Measurements from ENCODE around the gene CAMKK2.
"Not testable (repeated sequence)": the region's sequence is repeated elsewhere in the genome, so short reads cannot be mapped to it uniquely, and the experiment has no call there.

Gene CAMKK2

GRCh38 chr12:121328620-121329019, 32.1 kb upstream of the CAMKK2 start:
- TF ChIP-seq POU2F2 (IDR thresholded peaks at IDR 0.05; ENCODE audit: low read depth, low read length) (no peak), POLR2AphosphoS5 (IDR thresholded peaks at IDR 0.05; ENCODE audit: low read depth, low read length) (no peak), SPI1 (IDR thresholded peaks at IDR 0.05; ENCODE audit: low read depth, low read length) (no peak)
- FAIRE-seq (no peak), DNase-seq (ENCODE audit: insufficient read length, low spot score) (no peak)

- no peak for DNase-seq (ENCODE audit: insufficient read length, low spot score)
- FAIRE-seq, result no peak
Observed at GRCh38 chr12:121326996-121327674, 30.6 kb upstream of the CAMKK2 start.

DNA sequence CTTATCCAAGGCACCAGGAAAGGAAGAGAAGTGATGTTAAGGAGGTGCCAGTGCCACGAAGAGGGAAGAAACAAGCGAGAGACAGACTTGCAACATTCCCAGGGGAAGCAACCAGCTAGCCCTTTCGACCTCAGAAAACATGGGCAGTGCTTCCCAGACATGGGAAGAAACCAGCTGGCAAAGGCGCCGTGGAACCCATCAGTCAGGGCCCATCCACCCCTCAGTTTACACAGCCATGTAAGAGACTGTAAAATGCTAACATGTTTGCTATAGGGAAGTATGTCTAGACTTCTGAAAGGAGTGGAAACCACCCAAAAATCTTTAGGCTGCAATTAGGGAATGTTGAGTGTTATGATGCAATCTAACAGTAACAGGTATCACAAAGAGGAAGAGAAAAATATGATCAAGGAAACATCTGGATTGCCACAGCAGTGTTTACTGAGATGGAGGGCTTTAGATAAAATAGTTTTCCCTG, 29.4 kb upstream of the CAMKK2 start:
- FAIRE-seq (no peak), DNase-seq (ENCODE audit: insufficient read length, low spot score) (no peak)

More at GRCh38 chr12:121326996-121327674, 30.6 kb upstream of the CAMKK2 start:
- TF ChIP-seq SPI1 (IDR thresholded peaks at IDR 0.05; ENCODE audit: low read depth, low read length) (no peak), POLR2A (IDR thresholded peaks at IDR 0.05; ENCODE audit: low read depth, low read length) (no peak), PAX5 (IDR thresholded peaks at IDR 0.05; ENCODE audit: insufficient read depth, low read length, severe bottlenecking) (no peak), TAF1 (IDR thresholded peaks at IDR 0.05; ENCODE audit: low read depth, low read length) (no peak), POU2F2 (IDR thresholded peaks at IDR 0.05; ENCODE audit: low read depth, low read length) (no peak), POLR2AphosphoS5 (IDR thresholded peaks at IDR 0.05; ENCODE audit: low read depth, low read length) (no peak)

GRCh38 chr12:121323908-121324307, 27.4 kb upstream of the CAMKK2 start:
- DNase-seq (ENCODE audit: insufficient read length, low spot score) (no peak), FAIRE-seq (no peak)
- TF ChIP-seq TAF1 (IDR thresholded peaks at IDR 0.05; ENCODE audit: low read depth, low read length) (no peak), SPI1 (IDR thresholded peaks at IDR 0.05; ENCODE audit: low read depth, low read length) (no peak), POLR2AphosphoS5 (IDR thresholded peaks at IDR 0.05; ENCODE audit: low read depth, low read length) (no peak), PAX5 (IDR thresholded peaks at IDR 0.05; ENCODE audit: insufficient read depth, low read length, severe bottlenecking) (no peak), POU2F2 (IDR thresholded peaks at IDR 0.05; ENCODE audit: low read depth, low read length) (no peak), POLR2A (IDR thresholded peaks at IDR 0.05; ENCODE audit: low read depth, low read length) (no peak)

More for the DNA sequence above, 29.4 kb upstream of the CAMKK2 start:
- TF ChIP-seq POLR2A (IDR thresholded peaks at IDR 0.05; ENCODE audit: low read depth, low read length) (no peak), PAX5 (IDR thresholded peaks at IDR 0.05; ENCODE audit: insufficient read depth, low read length, severe bottlenecking) (no peak), SPI1 (IDR thresholded peaks at IDR 0.05; ENCODE audit: low read depth, low read length) (no peak), POU2F2 (IDR thresholded peaks at IDR 0.05; ENCODE audit: low read depth, low read length) (no peak)

DNA sequence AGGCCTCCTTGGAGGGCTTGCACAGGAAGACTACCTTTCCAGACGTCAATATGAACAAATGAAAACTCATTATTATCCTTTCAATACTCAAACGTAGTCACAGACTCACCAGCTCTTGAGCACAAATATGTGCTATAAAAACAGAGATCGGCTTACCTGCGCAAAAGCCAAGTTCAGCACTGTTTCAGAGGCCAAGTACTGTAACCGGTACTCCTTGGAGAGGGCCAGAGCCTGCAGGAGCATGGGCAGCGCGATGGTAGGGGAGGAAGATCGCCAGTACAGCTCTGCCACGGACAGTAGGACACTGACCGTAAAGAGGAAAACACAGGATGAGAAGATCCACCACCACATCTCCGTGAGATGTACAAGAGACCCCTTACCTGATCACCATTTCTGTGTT, 21.6 kb upstream of the CAMKK2 start:
- DNase-seq (ENCODE audit: insufficient read length, low spot score) (no peak), FAIRE-seq (no peak)
- TF ChIP-seq PAX5 (IDR thresholded peaks at IDR 0.05; ENCODE audit: insufficient read depth, low read length, severe bottlenecking), result no peak
- no peak for TF ChIP-seq POU2F2 (IDR thresholded peaks at IDR 0.05; ENCODE audit: low read depth, low read length)
- no peak for TF ChIP-seq TAF1 (IDR thresholded peaks at IDR 0.05; ENCODE audit: low read depth, low read length)
- TF ChIP-seq SPI1 (IDR thresholded peaks at IDR 0.05; ENCODE audit: low read depth, low read length), result no peak
- TF ChIP-seq POLR2A (IDR thresholded peaks at IDR 0.05; ENCODE audit: low read depth, low read length), result no peak
- TF ChIP-seq POLR2AphosphoS5 (IDR thresholded peaks at IDR 0.05; ENCODE audit: low read depth, low read length), result no peak

DNA sequence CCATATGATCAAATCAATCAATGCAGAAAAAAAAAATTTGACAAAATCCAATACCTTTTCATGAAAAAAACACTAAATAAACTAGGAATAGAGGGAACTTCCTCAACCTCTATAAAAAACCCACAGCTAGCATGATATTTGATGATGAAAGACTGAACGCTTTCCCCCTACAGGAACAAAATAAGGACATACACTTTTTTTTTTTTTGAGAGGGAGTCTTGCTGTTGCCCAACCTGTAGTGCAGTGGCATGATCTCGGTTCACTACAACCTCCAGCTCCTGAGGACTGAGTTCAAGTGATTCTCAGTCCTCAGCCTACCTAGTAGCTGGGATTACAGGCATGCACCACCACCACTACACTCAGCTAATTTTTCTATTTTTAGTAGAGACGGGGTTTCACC, 17.9 kb upstream of the CAMKK2 start:
- DNase-seq (ENCODE audit: insufficient read length, low spot score) (no peak), FAIRE-seq (no peak)
- TF ChIP-seq POLR2AphosphoS5 (IDR thresholded peaks at IDR 0.05; ENCODE audit: low read depth, low read length), result no peak
- no peak for TF ChIP-seq PAX5 (IDR thresholded peaks at IDR 0.05; ENCODE audit: insufficient read depth, low read length, severe bottlenecking)
- no peak for TF ChIP-seq TAF1 (IDR thresholded peaks at IDR 0.05; ENCODE audit: low read depth, low read length)
- no peak for TF ChIP-seq SPI1 (IDR thresholded peaks at IDR 0.05; ENCODE audit: low read depth, low read length)
- no peak for TF ChIP-seq POU2F2 (IDR thresholded peaks at IDR 0.05; ENCODE audit: low read depth, low read length)
- no peak for TF ChIP-seq POLR2A (IDR thresholded peaks at IDR 0.05; ENCODE audit: low read depth, low read length)

- FAIRE-seq; DNase-seq (ENCODE audit: insufficient read length, low spot score): not testable (repeated sequence)
Observed at GRCh38 chr12:121310231-121310630, 13.7 kb upstream of the CAMKK2 start.

- not testable (repeated sequence) for DNase-seq (ENCODE audit: insufficient read length, low spot score); FAIRE-seq
Observed at GRCh38 chr12:121307397-121307796, 10.9 kb upstream of the CAMKK2 start.

- no peak for TF ChIP-seq POU2F2 (IDR thresholded peaks at IDR 0.05; ENCODE audit: low read depth, low read length)
- TF ChIP-seq POLR2A (IDR thresholded peaks at IDR 0.05; ENCODE audit: low read depth, low read length), result no peak
- no peak for TF ChIP-seq SPI1 (IDR thresholded peaks at IDR 0.05; ENCODE audit: low read depth, low read length)
- TF ChIP-seq POLR2AphosphoS5 (IDR thresholded peaks at IDR 0.05; ENCODE audit: low read depth, low read length), result no peak
- no peak for TF ChIP-seq TAF1 (IDR thresholded peaks at IDR 0.05; ENCODE audit: low read depth, low read length)
- TF ChIP-seq PAX5 (IDR thresholded peaks at IDR 0.05; ENCODE audit: insufficient read depth, low read length, severe bottlenecking), result no peak
- DNase-seq (ENCODE audit: insufficient read length, low spot score) (no peak), FAIRE-seq (no peak)
Observed at GRCh38 chr12:121304306-121304705, 7.8 kb upstream of the CAMKK2 start.

DNA sequence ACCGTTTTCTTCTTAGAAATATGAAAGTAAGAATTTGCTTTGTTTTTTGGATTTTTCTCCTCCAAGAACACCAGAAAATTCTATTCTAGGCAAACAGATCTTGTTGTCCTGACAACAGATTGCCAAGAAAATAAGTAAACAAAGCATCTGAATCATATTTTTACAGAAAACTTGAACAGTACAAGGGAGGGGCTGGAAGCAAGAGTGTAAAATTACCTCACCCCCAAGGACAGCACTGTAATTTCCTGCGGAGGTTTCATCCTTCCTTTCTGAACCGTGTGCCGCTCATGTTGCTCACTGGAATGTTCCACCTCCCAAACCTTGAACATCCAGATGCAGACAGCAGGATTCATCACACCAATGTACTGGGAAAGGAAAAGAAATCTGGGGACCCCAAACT, 5.4 kb upstream of the CAMKK2 start:
- no peak for DNase-seq (ENCODE audit: insufficient read length, low spot score)
- TF ChIP-seq POU2F2 (IDR thresholded peaks at IDR 0.05; ENCODE audit: low read depth, low read length) (no peak), TAF1 (IDR thresholded peaks at IDR 0.05; ENCODE audit: low read depth, low read length) (no peak), SPI1 (IDR thresholded peaks at IDR 0.05; ENCODE audit: low read depth, low read length) (no peak), PAX5 (IDR thresholded peaks at IDR 0.05; ENCODE audit: insufficient read depth, low read length, severe bottlenecking) (no peak), POLR2AphosphoS5 (IDR thresholded peaks at IDR 0.05; ENCODE audit: low read depth, low read length) (no peak), POLR2A (IDR thresholded peaks at IDR 0.05; ENCODE audit: low read depth, low read length) (no peak)
- FAIRE-seq, result no peak
